HepG2 (cell line): ENCODE measurements around the gene WWP2. TPM values are rescaled to one million over a fixed set of nuclear protein-coding genes. Genes with fewer than 3 reads are reported as not detected.
A peak's percentile ranks its signal among the peaks of the same experiment; 100 is the strongest.

ENCODE experiments used
- ATAC-seq: fragments of 200-7000 bp; cut with Tn5 transposase; 3 replicates; pipeline ENCODE4 v1.9.1; 2020; ENCODE audit warnings: mild to moderate bottlenecking, moderate library complexity
- BruUV-seq: library from RNA; stranded (reverse); fragments of 400-500 nt; replicated peaks from 2 replicates; lab custom pipeline; 2021; lab: Mats Ljungman, UMichigan
- CTCF ChIA-PET: fragments of 300-600 bp; formaldehyde crosslinking; extraction: SDS; loops from one replicate; lab custom pipeline; 2021; ENCODE audit warnings: low total read pairs, inconsistent platforms, low intra/inter-chr PET ratio; lab: Yijun Ruan, JAX
- POLR2A ChIA-PET: fragments of 350-600 bp; sonication (Branson Sonifier 250); formaldehyde crosslinking; loops from one replicate; lab custom pipeline; 2020; ENCODE audit warnings: antibody characterized with exemption, inconsistent platforms; lab: Yijun Ruan, JAX
- DNase-seq: peaks from one replicate; pipeline ENCODE4 v3.0.0-alpha.2; 2015; ENCODE audit warnings: low spot score
- FAIRE-seq: peaks from 3 replicates; lab custom pipeline; 2011; peaks lifted over from hg19 to GRCh38; lab: Jason Lieb, UNC
- H2AFZ ChIP-seq: one replicate; pipeline ENCODE4 v1.6.1; 2011; ENCODE audit warnings: low read length, inconsistent platforms
- H3K27ac ChIP-seq: fragments of 300-600 bp; 3 replicates; pipeline ENCODE4 v1.8.0; 2011; ENCODE audit warnings: mixed run types, mild to moderate bottlenecking, mixed read lengths, low read length, inconsistent platforms; ENCODE audit not compliant: insufficient read depth; ENCODE audit errors: extremely low read length
- H3K27me3 ChIP-seq, 2 experiments: fragments of 200-600 bp in 1 of 2; 2 replicates in 1 of 2; 3 replicates in 1 of 2; pipeline versions ENCODE4 v1.6.0 to v1.8.0; 2011; ENCODE audit warnings: low read length in 2 of 2, mild to moderate bottlenecking in 2 of 2, moderate library complexity in 2 of 2, inconsistent platforms in 1 of 2; ENCODE audit not compliant: insufficient read depth in 2 of 2, control insufficient read depth in 1 of 2
- H3K36me3 ChIP-seq, 2 experiments: fragments of 200-600 bp in 1 of 2; replicated peaks in 1 of 2; 2 replicates in 1 of 2; 3 replicates in 1 of 2; pipeline versions ENCODE4 v1.5.1 to v1.8.0; 2011; ENCODE audit warnings: low read length in 2 of 2, inconsistent platforms in 1 of 2; ENCODE audit not compliant: insufficient read depth in 2 of 2, control insufficient read depth in 1 of 2
- H3K4me1 ChIP-seq: 2 replicates; pipeline ENCODE4 v1.5.1; 2012; ENCODE audit warnings: low read length, inconsistent platforms; ENCODE audit not compliant: insufficient read depth
- H3K4me2 ChIP-seq: 2 replicates; pipeline ENCODE4 v1.6.0; 2011; ENCODE audit warnings: low read depth, low read length, inconsistent platforms
- H3K4me3 ChIP-seq, 3 experiments: fragments of 200-600 bp in 1 of 3; sonication (generic), shearing (Covaris generic) in 1 of 3; replicated peaks in 1 of 3; 2 replicates each; pipeline ENCODE4 v1.5.1; 2011 to 2016; ENCODE audit warnings: low read length in 3 of 3, inconsistent platforms in 2 of 3, low read depth in 2 of 3, mild to moderate bottlenecking in 2 of 3, control low read depth in 1 of 3, mixed read lengths in 1 of 3; ENCODE audit not compliant: insufficient read depth in 1 of 3
- H3K79me2 ChIP-seq: one replicate; pipeline ENCODE4 v1.6.1; 2011; ENCODE audit warnings: low read length, inconsistent platforms; ENCODE audit not compliant: insufficient read depth
- H3K9ac ChIP-seq: 2 replicates; pipeline ENCODE4 v1.6.0; 2011; ENCODE audit warnings: mild to moderate bottlenecking, low read depth, low read length, inconsistent platforms; ENCODE audit not compliant: insufficient read depth
- H3K9me3 ChIP-seq: 2 replicates; pipeline ENCODE4 v1.5.1; 2012; ENCODE audit warnings: mild to moderate bottlenecking, low read length
- H4K20me1 ChIP-seq: 2 replicates; pipeline ENCODE4 v1.6.0; 2011; ENCODE audit warnings: inconsistent platforms, mild to moderate bottlenecking, low read length, moderate library complexity; ENCODE audit not compliant: insufficient read depth
- YEATS2 ChIP-seq: sonication (generic); formaldehyde crosslinking; IDR thresholded peaks from 2 replicates; pipeline ENCODE4 v1.4.0; 2020; ENCODE audit warnings: missing genetic modification reagents, borderline replicate concordance
- ZMYM2 ChIP-seq: sonication (generic); formaldehyde crosslinking; IDR thresholded peaks from 2 replicates; pipeline ENCODE4 v1.8.0; 2022; ENCODE audit warnings: mild to moderate bottlenecking, missing genetic modification reagents
- ZMYM3 ChIP-seq: sonication (generic); formaldehyde crosslinking; IDR thresholded peaks from 2 replicates; pipeline ENCODE4 v1.5.1; 2020; ENCODE audit warnings: mild to moderate bottlenecking, missing genetic modification reagents
- ZNF501 ChIP-seq: sonication (generic); formaldehyde crosslinking; IDR thresholded peaks from 2 replicates; pipeline ENCODE4 v1.5.1; 2020; ENCODE audit warnings: mild to moderate bottlenecking, moderate library complexity, missing genetic modification reagents
- ZNF7 ChIP-seq: IDR thresholded peaks from 2 replicates; pipeline ENCODE4 v1.6.1; 2016; ENCODE audit warnings: missing biosample characterization, missing genetic modification reagents
- WGBS: methylation state at CpG from one replicate; pipeline ENCODE4 v1.1.6; 2017; ENCODE audit warnings: low lambda C conversion rate; 5-methylcytosine and 5-hydroxymethylcytosine counted together
- in situ Hi-C: cut with HindIII; loops from 2 replicates; pipeline ENCODE4 v1.10.0; 2017; ENCODE audit warnings: low pct_unique_long_range_greater_than_20kb; ENCODE audit not compliant: extremely low pct_ligation_motif_present
- intact Hi-C: fragments of 100-400 bp; cut with micrococcal nuclease; formaldehyde crosslinking; loops from one replicate; pipeline ENCODE4 v1.10.0; 2022; ENCODE audit not compliant: unreplicated experiment
- polyA plus RNA-seq, 8 experiments: library from polyadenylated mRNA; depleted of rRNA in 3 of 8; stranded (reverse) in 7 of 8; unstranded in 1 of 8; fragments of >200 nt; fragmentation: Illumina TruSeq in 4 of 8; extraction: Trizol in 4 of 8; gene quantifications; 2 replicates each; pipeline versions ENCODE4 v1.2.1 to v1.2.3, GENCODE V29; 2011 to 2016; ENCODE audit warnings: low read depth in 4 of 8, missing spikeins in 1 of 8, mixed read lengths in 1 of 8; ENCODE audit not compliant: insufficient read depth in 1 of 8
- total RNA-seq, 5 experiments: library from RNA; depleted of rRNA; stranded (reverse); fragments of >200 nt; fragmentation: Illumina TruSeq; extraction: Trizol; gene quantifications; 2 replicates each; pipeline ENCODE4 v1.2.3, GENCODE V29; 2016; ENCODE audit warnings: low read depth in 1 of 5
- TF ChIP-seq, protein P1 (sequence below): sonication (generic); formaldehyde crosslinking; IDR thresholded peaks from 2 replicates; pipeline ENCODE4 v1.5.0; 2020; ENCODE audit warnings: mild to moderate bottlenecking, missing genetic modification reagents, borderline replicate concordance

WWP2 gene
- total and polyA plus RNA-seq, 2 of the 13 experiments (the other 11 are each of a cell fraction or from before 2014, with no cell fraction given): 11.4 to 28.2 TPM

GRCh38 chr16:69791391-69791847 lies 29.3 kb downstream of the WWP2 start (continued):
- 0 out of 2 replicates have a peak, but pooled peaks have one; percentile 19 for TF ChIP-seq YEATS2 (CRISPR knock-in tag)
- TF ChIP-seq, protein P1, sequence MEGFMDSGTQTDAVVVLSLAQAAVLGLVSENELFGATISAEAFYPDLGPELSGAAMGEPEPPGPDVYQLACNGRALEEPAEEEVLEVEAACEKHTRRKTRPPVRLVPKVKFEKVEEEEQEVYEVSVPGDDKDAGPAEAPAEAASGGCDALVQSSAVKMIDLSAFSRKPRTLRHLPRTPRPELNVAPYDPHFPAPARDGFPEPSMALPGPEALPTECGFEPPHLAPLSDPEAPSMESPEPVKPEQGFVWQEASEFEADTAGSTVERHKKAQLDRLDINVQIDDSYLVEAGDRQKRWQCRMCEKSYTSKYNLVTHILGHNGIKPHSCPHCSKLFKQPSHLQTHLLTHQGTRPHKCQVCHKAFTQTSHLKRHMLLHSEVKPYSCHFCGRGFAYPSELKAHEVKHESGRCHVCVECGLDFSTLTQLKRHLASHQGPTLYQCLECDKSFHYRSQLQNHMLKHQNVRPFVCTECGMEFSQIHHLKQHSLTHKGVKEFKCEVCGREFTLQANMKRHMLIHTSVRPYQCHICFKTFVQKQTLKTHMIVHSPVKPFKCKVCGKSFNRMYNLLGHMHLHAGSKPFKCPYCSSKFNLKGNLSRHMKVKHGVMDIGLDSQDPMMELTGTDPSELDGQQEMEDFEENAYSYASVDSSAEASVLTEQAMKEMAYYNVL (CRISPR knock-in tag): 0 out of 2 replicates have a peak, but pooled peaks have one; percentile 9
- peak; percentile 46; the same call in 1 of the 2 replicates for TF ChIP-seq ZNF501 (CRISPR knock-in tag)
- peak; percentile 83 for TF ChIP-seq ZMYM3
- TF ChIP-seq ZMYM2: peak; percentile 48; the same call in 1 of the 2 replicates

DNA sequence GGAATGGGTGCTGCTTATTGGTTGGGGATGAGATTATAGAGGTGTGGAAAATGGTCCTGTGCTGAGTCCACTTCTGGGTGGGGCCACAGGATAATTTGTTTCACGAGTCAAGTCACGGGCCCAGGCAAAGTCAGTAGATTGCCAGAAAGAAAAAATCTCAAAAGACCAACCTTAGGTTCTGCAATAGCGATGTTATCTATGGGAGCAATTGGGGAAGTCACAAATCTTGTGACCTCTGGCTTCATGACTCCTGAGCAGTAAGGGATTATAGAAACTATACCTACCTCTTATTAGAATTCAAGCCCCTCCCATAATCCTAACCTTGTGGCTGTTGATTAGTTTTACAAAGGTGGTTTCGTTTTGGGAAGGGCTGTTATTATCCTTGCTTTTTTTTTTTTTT lies 31.4 kb downstream of the WWP2 start:
- Histone ChIP-seq H3K4me3 (no peak overlapping the region), H3K27me3 (no peaks in the 10 kb centered on the region; a peak in 1 of 5 replicates), H3K36me3 (peaks cover 9% of the 10 kb centered on the region in 2 experiments; a peak in 4 of 5 replicates), H3K79me2 (no peaks in the 10 kb centered on the region), H3K27ac (no peak overlapping the region), H3K4me2 (no peak overlapping the region), H4K20me1 (no peaks in the 10 kb centered on the region), H2AFZ (no peak overlapping the region), H3K9me3 (no peaks in the 10 kb centered on the region), H3K4me1 (peaks cover 33% of the 10 kb centered on the region), H3K9ac (no peak overlapping the region)
- no TSS peak for BruUV-seq
- no peak for TF ChIP-seq ZMYM3
- no peak for TF ChIP-seq ZNF7 (CRISPR knock-in tag)
- ChIA-PET POLR2A (no interaction called here), CTCF (no interaction called here)
- ATAC-seq (no peak), FAIRE-seq (no peak), DNase-seq (no peak)
- 95% methylated on average over 4 of the region's 4 CpGs for WGBS
- in situ Hi-C loops (no loop called here), intact Hi-C loops (no loop called here)
